ENCODE results near the gene SMYD1.

Gene SMYD1

GRCh38 chr2:88126772-88127637, 59.4 kb downstream of the SMYD1 start:
- Histone ChIP-seq H3K36me3 (ENCODE audit: control insufficient read depth in 2 of 2, insufficient read depth in 2 of 2, low read length in 2 of 2) (peaks cover 4 to 17% of the 10 kb centered on the region in 2 donors), H3K9me3 (ENCODE audit: control insufficient read depth in 2 of 2, low read length in 2 of 2) (no peaks in the 10 kb centered on the region), H3K4me3 (ENCODE audit: low read length in 2 of 2) (peak overlapping the region; percentile 71 to 85), H3K4me1 (ENCODE audit: control insufficient read depth in 2 of 2, insufficient read depth in 2 of 2, low read length in 2 of 2) (peaks cover 41 to 53% of the 10 kb centered on the region in 2 donors), H3K9ac (ENCODE audit: low read depth in 1 of 2, low read length in 2 of 2) (peak overlapping the region; percentile 68 to 76), H3K27me3 (ENCODE audit: control insufficient read depth in 2 of 2, insufficient read depth in 2 of 2, low read length in 2 of 2) (no peaks in the 10 kb centered on the region), H3K27ac (ENCODE audit: low read depth in 2 of 2, low read length in 2 of 2) (peak overlapping the region; percentile 85 to 91)

GRCh38 chr2:88127638-88127887, 59.9 kb downstream of the SMYD1 start:
- Histone ChIP-seq H3K27me3 (ENCODE audit: control insufficient read depth in 2 of 2, insufficient read depth in 2 of 2, low read length in 2 of 2) (no peaks in the 10 kb centered on the region), H3K4me3 (ENCODE audit: low read length in 2 of 2) (peak overlapping the region; percentile 71 to 85), H3K4me1 (ENCODE audit: control insufficient read depth in 2 of 2, insufficient read depth in 2 of 2, low read length in 2 of 2) (peaks cover 44 to 55% of the 10 kb centered on the region in 2 donors), H3K27ac (ENCODE audit: low read depth in 2 of 2, low read length in 2 of 2) (peak overlapping the region; percentile 85 to 91), H3K9ac (ENCODE audit: low read depth in 1 of 2, low read length in 2 of 2) (peak overlapping the region; percentile 68 to 76), H3K36me3 (ENCODE audit: control insufficient read depth in 2 of 2, insufficient read depth in 2 of 2, low read length in 2 of 2) (peaks cover 4 to 17% of the 10 kb centered on the region in 2 donors), H3K9me3 (ENCODE audit: control insufficient read depth in 2 of 2, low read length in 2 of 2) (no peaks in the 10 kb centered on the region)

GRCh38 chr2:88127888-88128653, 60.4 kb downstream of the SMYD1 start, which contains the start of gene FABP1:
TSS of gene FABP1 (minus strand) at chr2:88128062. CDS start at chr2:88128017, 45 bp downstream.
- Histone ChIP-seq H3K36me3 (ENCODE audit: control insufficient read depth in 2 of 2, insufficient read depth in 2 of 2, low read length in 2 of 2) (peaks cover 4 to 17% of the 10 kb centered on the region in 2 donors), H3K9ac (ENCODE audit: low read depth in 1 of 2, low read length in 2 of 2) (peak within 1 kb of the TSS; percentile 68 to 76), H3K27ac (ENCODE audit: low read depth in 2 of 2, low read length in 2 of 2) (peak within 1 kb of the TSS; percentile 85 to 91), H3K4me1 (ENCODE audit: control insufficient read depth in 2 of 2, insufficient read depth in 2 of 2, low read length in 2 of 2) (peaks cover 44 to 55% of the 10 kb centered on the region in 2 donors), H3K4me3 (ENCODE audit: low read length in 2 of 2) (peak within 1 kb of the TSS; percentile 71 to 85), H3K27me3 (ENCODE audit: control insufficient read depth in 2 of 2, insufficient read depth in 2 of 2, low read length in 2 of 2) (no peaks in the 10 kb centered on the region), H3K9me3 (ENCODE audit: control insufficient read depth in 2 of 2, low read length in 2 of 2) (no peaks in the 10 kb centered on the region)

GRCh38 chr2:88128654-88129312, 61.2 kb downstream of the SMYD1 start:
- Histone ChIP-seq H3K9me3 (ENCODE audit: control insufficient read depth in 2 of 2, low read length in 2 of 2) (no peaks in the 10 kb centered on the region), H3K36me3 (ENCODE audit: control insufficient read depth in 2 of 2, insufficient read depth in 2 of 2, low read length in 2 of 2) (peaks cover 4 to 17% of the 10 kb centered on the region in 2 donors), H3K4me3 (ENCODE audit: low read length in 2 of 2) (peak overlapping the region; percentile 0 to 85), H3K9ac (ENCODE audit: low read depth in 1 of 2, low read length in 2 of 2) (peak overlapping the region in 1 of 2 donors; percentile 24), H3K4me1 (ENCODE audit: control insufficient read depth in 2 of 2, insufficient read depth in 2 of 2, low read length in 2 of 2) (peaks cover 44 to 55% of the 10 kb centered on the region in 2 donors), H3K27ac (ENCODE audit: low read depth in 2 of 2, low read length in 2 of 2) (peak overlapping the region; percentile 85 to 91), H3K27me3 (ENCODE audit: control insufficient read depth in 2 of 2, insufficient read depth in 2 of 2, low read length in 2 of 2) (no peaks in the 10 kb centered on the region)

- H3K9ac ChIP-seq (ENCODE audit: low read depth in 1 of 2, low read length in 2 of 2) = peak overlapping the region; percentile 38 to 59
- peaks cover 0 to 17% of the 10 kb centered on the region in 2 donors for H3K36me3 ChIP-seq (ENCODE audit: control insufficient read depth in 2 of 2, insufficient read depth in 2 of 2, low read length in 2 of 2)
- H3K9me3 ChIP-seq (ENCODE audit: control insufficient read depth in 2 of 2, low read length in 2 of 2) = no peaks in the 10 kb centered on the region
- peak overlapping the region; percentile 85 to 91 for H3K27ac ChIP-seq (ENCODE audit: low read depth in 2 of 2, low read length in 2 of 2)
- peaks cover 44 to 55% of the 10 kb centered on the region in 2 donors for H3K4me1 ChIP-seq (ENCODE audit: control insufficient read depth in 2 of 2, insufficient read depth in 2 of 2, low read length in 2 of 2)
- H3K27me3 ChIP-seq (ENCODE audit: control insufficient read depth in 2 of 2, insufficient read depth in 2 of 2, low read length in 2 of 2) = no peaks in the 10 kb centered on the region
- peak overlapping the region in 1 of 2 donors; percentile 37 for H3K4me3 ChIP-seq (ENCODE audit: low read length in 2 of 2)
These were observed 61.8 kb downstream of the SMYD1 start for GRCh38 chr2:88129313-88129959.

GRCh38 chr2:88131201-88131998, 63.8 kb downstream of the SMYD1 start:
- Histone ChIP-seq H3K9me3 (ENCODE audit: control insufficient read depth in 2 of 2, low read length in 2 of 2) (no peaks in the 10 kb centered on the region), H3K27ac (ENCODE audit: low read depth in 2 of 2, low read length in 2 of 2) (peak overlapping the region; percentile 85 to 91), H3K4me1 (ENCODE audit: control insufficient read depth in 2 of 2, insufficient read depth in 2 of 2, low read length in 2 of 2) (peaks cover 43 to 51% of the 10 kb centered on the region in 2 donors), H3K36me3 (ENCODE audit: control insufficient read depth in 2 of 2, insufficient read depth in 2 of 2, low read length in 2 of 2) (peaks cover 0 to 3% of the 10 kb centered on the region in 2 donors), H3K27me3 (ENCODE audit: control insufficient read depth in 2 of 2, insufficient read depth in 2 of 2, low read length in 2 of 2) (no peaks in the 10 kb centered on the region), H3K4me3 (ENCODE audit: low read length in 2 of 2) (peak overlapping the region; percentile 21 to 27), H3K9ac (ENCODE audit: low read depth in 1 of 2, low read length in 2 of 2) (peak overlapping the region; percentile 9 to 53)

- Histone ChIP-seq H3K27ac (ENCODE audit: low read depth in 2 of 2, low read length in 2 of 2) (peak overlapping the region; percentile 85 to 91), H3K4me1 (ENCODE audit: control insufficient read depth in 2 of 2, insufficient read depth in 2 of 2, low read length in 2 of 2) (peaks cover 39 to 45% of the 10 kb centered on the region in 2 donors), H3K27me3 (ENCODE audit: control insufficient read depth in 2 of 2, insufficient read depth in 2 of 2, low read length in 2 of 2) (no peaks in the 10 kb centered on the region), H3K36me3 (ENCODE audit: control insufficient read depth in 2 of 2, insufficient read depth in 2 of 2, low read length in 2 of 2) (no peaks in the 10 kb centered on the region), H3K9ac (ENCODE audit: low read depth in 1 of 2, low read length in 2 of 2) (peak overlapping the region in 1 of 2 donors; percentile 53), H3K4me3 (ENCODE audit: low read length in 2 of 2) (peak overlapping the region in 1 of 2 donors; percentile 4), H3K9me3 (ENCODE audit: control insufficient read depth in 2 of 2, low read length in 2 of 2) (no peaks in the 10 kb centered on the region)
These were observed 64.4 kb downstream of the SMYD1 start for GRCh38 chr2:88131999-88132368.

GRCh38 chr2:88133875-88134274, 66.2 kb downstream of the SMYD1 start:
- Histone ChIP-seq H3K9ac (ENCODE audit: low read depth in 1 of 2, low read length in 2 of 2) (no peak overlapping the region), H3K27ac (ENCODE audit: low read depth in 2 of 2, low read length in 2 of 2) (no peak overlapping the region), H3K4me1 (ENCODE audit: control insufficient read depth in 2 of 2, insufficient read depth in 2 of 2, low read length in 2 of 2) (peaks cover 30 to 33% of the 10 kb centered on the region in 2 donors), H3K4me3 (ENCODE audit: low read length in 2 of 2) (no peak overlapping the region), H3K27me3 (ENCODE audit: control insufficient read depth in 2 of 2, insufficient read depth in 2 of 2, low read length in 2 of 2) (no peaks in the 10 kb centered on the region), H3K36me3 (ENCODE audit: control insufficient read depth in 2 of 2, insufficient read depth in 2 of 2, low read length in 2 of 2) (no peaks in the 10 kb centered on the region), H3K9me3 (ENCODE audit: control insufficient read depth in 2 of 2, low read length in 2 of 2) (no peaks in the 10 kb centered on the region)

- no peaks in the 10 kb centered on the region for H3K36me3 ChIP-seq (ENCODE audit: control insufficient read depth in 2 of 2, insufficient read depth in 2 of 2, low read length in 2 of 2)
- no peak overlapping the region for H3K27ac ChIP-seq (ENCODE audit: low read depth in 2 of 2, low read length in 2 of 2)
- H3K9me3 ChIP-seq (ENCODE audit: control insufficient read depth in 2 of 2, low read length in 2 of 2) = no peaks in the 10 kb centered on the region
- H3K27me3 ChIP-seq (ENCODE audit: control insufficient read depth in 2 of 2, insufficient read depth in 2 of 2, low read length in 2 of 2) = no peaks in the 10 kb centered on the region
- H3K9ac ChIP-seq (ENCODE audit: low read depth in 1 of 2, low read length in 2 of 2) = no peak overlapping the region
- H3K4me1 ChIP-seq (ENCODE audit: control insufficient read depth in 2 of 2, insufficient read depth in 2 of 2, low read length in 2 of 2) = peaks cover 5 to 14% of the 10 kb centered on the region in 2 donors
- no peak overlapping the region for H3K4me3 ChIP-seq (ENCODE audit: low read length in 2 of 2)
These were observed 69.2 kb downstream of the SMYD1 start for GRCh38 chr2:88136817-88137216.

All from mucosa of rectum (tissue), 2 donors.